Measurements from ENCODE around the gene PRDM16.
"Not testable (repeated sequence)": the region's sequence is repeated elsewhere in the genome, so short reads cannot be mapped to it uniquely, and the experiment has no call there.

PRDM16 gene

DNA sequence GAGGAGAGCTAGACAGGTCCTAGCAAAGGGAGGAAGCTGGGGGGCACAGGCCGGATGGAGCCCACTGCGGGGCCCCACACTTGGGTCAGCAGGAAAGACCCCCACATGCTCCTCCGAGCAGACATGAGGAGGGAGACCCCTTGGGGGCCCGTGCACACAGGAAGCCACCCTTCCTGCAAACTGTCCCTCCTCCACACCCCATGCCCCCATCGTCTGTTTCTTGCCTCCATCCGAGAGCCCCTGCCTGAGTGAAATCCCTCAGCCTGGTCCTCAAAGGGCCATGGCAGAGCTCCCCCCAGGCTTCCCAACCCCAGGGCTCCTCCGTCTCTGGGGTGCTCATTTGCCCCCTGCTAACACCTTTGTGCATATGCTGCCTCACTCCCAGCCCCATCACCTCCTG, 168.0 kb downstream of the PRDM16 start:
- DNase-seq, result no peak

GRCh38 chr1:3237570-3237969, 168.6 kb downstream of the PRDM16 start:
- DNase-seq, result no peak

DNA sequence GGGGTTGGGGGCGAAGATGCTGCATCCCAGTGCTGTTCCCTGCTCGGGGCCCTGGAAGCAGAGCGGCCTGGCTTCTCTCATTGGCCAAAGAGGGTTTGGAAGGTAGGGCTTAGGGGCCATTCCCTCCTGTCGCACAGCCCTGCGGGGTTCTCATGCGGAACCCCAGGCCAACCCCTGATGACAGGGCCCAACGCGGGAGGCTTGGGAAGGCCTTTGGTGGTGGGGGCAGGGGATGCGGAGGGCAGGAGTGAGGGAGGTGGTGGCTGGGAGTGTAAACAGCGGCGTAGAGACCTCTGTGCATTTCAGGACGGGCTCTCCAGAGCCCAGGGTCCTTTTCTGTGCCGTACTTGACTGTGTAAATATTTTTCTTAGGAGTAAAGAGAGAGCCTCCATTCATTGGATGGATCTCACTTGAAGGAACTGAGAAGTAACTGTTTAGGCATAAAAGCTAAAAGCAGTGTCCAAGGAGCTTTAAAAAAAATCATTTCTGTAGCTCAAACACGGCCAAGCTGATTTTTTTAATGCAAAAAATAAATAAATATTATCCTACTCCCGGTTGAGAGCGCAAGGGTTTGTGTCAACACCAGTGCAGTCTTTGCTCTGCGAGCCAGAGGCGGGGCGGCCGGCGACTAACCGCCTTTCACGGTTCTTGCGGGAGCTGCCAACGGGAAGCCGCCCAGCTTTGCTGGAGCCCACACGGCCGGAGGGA, 169.1 kb downstream of the PRDM16 start:
- no peak for DNase-seq

- no peak for DNase-seq
These were observed 169.8 kb downstream of the PRDM16 start for GRCh38 chr1:3238703-3239278.

DNA sequence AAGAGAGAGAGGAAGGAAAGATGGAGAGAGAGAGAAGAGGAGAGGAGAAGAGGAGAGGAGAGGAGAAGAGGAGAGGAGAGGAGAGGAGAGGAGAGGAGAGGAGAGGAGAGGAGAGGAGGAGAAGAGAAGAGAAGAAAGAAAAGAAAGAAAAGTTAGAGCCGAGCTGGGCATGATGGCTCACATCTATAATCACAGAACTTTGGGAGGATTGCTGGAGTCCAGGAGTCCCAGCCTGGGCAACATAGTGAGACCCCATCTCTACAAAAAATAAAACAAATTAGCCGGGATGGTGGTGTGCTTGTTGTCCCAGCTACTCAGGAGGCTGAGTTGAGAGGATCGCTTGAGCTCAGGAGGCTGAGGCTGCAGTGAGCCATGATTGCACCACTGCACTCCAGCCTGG, 171.0 kb downstream of the PRDM16 start:
- not testable (repeated sequence) for DNase-seq

DNA sequence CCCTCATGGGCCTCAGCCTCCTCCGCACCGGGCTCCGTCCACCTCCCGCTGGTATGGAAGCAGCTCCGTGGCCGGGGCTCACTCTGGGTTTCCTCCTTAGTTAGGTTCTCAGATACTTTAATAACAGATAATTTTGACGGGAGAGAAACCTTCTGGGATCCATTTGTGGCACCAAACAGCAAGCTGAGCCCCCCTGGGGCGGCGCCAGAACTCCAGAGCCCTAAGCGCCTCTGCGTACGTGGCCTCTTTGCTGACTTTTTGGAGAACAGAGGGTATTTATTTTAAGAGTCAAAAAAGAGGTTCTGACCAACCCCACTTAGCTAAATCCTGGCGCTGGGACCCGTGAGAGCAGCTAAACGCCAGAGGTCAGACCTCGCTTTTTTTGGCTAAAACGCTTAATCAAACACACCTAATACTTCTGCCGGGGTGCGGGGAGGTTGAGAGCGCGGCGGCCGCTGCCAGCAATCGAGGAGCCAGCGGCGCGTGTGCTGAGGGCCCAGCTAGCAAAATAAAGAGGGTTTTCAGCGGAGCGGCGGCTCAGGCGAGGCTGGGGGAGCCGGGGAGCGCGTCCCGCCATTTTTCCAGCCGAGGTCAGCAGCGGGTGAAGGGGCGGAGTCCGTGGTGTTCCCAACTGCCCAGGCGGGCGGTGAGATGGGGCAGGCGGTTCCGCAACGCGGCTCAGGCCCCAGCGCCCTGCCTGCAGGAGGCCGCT, 171.7 kb downstream of the PRDM16 start:
- DNase-seq, result no peak

GRCh38 chr1:3241236-3241550, 172.2 kb downstream of the PRDM16 start:
- no peak for DNase-seq

- DNase-seq, result no peak
These were observed 172.8 kb downstream of the PRDM16 start for GRCh38 chr1:3241673-3242407.

DNA sequence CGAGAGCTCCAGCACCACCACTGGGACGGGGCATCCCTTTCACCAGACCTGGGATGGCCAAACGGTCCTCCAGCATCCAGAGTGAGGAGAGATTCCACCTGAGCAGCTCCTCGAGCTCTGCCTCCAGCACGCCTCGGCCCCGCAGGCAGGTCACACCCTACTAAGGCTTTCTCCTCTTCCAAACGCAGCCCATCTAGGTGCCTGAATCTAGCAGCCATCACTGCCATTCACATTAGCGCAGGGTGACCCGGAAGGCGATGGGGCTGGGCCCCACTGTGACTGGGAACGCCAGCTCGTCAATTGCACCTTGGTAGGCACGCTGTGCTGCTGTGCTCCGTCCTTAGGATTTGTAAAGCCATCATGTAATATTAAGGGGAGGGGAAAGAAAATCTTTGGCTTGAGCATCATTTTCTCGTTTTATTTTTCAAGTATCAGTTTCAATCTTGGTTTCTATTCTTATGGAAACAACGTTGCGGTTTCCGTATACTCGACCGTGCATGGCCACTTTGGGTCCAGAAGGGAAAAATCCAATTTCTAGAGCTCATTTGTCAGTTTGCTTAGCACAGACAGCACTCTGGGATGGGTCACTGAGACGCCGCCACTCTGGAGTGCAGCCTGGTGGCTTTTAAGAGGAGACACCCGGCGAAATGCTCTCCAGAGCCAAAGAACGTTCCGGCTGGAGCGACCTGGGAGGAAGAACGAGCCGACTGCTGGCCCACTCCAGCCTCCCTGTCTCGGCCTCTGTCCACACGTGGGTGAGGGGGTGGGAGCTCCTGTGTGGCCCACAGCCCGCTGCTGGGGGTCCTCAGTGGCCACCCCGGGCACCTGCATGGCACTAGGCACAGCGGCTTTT, 173.6 kb downstream of the PRDM16 start:
- DNase-seq, result no peak

DNA sequence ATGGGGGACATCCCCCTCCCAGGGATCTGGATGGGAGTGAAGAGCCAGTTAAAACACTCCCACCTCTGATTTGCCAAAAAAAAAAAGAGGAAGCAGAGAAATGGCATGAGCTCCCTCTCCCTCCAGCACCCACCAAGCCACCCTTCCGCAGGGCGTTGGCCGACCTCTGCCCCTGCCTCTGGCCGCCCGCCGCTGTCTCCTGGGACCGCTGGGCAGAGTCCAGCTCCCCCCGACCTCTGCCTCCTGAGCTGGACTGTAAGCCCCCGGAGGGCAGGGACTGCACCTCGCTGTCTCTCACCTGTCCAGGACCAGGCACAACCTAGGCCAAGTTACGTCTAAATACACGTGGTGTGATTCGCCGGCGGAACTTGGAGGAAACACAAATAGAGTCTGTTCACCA, 174.3 kb downstream of the PRDM16 start:
- DNase-seq, result no peak

DNA sequence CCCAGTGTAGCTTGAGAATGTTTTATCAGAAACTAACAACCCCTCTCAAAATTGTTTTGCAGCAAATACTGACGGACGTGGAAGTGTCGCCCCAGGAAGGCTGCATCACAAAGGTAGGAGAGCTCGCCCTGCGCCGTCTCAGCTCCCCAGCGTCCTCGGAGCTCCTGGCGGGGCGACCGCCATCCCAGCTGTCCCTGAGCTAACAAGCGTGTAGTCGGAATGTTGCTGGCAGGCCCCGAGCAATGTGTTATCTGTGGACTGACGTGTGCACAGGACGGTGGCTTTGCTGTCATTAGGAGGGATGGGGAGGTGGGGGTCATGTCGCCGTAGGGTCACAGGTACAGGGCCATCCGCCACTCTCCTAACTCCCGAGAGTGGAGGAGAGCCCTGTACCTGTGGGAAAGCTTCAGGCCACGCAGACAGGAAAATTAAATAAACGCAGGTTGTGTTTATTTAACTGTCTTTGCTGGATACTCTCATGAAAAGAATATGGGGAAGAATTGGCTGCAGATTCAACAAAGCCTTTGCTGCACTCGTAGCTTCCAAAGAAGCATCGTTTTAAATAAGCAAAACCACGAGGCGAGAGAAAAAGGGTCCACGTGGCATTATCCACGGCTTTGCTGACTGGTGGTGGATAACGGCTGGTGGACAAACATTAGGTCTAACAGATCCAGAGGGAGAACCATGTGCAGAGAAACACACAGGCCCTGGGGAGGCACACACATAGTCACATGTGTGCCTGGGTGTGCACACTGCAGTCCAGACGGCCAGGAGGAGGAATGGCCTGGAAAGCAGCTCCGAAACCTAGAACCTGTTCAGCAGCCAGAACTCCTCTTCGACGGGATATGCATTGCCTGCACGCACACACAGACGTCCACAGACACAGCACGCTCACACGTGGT, 175.3 kb downstream of the PRDM16 start:
- no peak for DNase-seq

- no peak for DNase-seq
These were observed 175.9 kb downstream of the PRDM16 start for GRCh38 chr1:3244927-3245315.

GRCh38 chr1:3245344-3245743, 176.3 kb downstream of the PRDM16 start:
- DNase-seq, result no peak

GRCh38 chr1:3245768-3246167, 176.8 kb downstream of the PRDM16 start:
- DNase-seq, result no peak

- no peak for DNase-seq
These were observed 177.2 kb downstream of the PRDM16 start for GRCh38 chr1:3246251-3246650.

- DNase-seq, result no peak
These were observed 178.6 kb downstream of the PRDM16 start for GRCh38 chr1:3247521-3248121.

- no peak for DNase-seq
These were observed 179.4 kb downstream of the PRDM16 start for GRCh38 chr1:3248155-3249141.

DNA sequence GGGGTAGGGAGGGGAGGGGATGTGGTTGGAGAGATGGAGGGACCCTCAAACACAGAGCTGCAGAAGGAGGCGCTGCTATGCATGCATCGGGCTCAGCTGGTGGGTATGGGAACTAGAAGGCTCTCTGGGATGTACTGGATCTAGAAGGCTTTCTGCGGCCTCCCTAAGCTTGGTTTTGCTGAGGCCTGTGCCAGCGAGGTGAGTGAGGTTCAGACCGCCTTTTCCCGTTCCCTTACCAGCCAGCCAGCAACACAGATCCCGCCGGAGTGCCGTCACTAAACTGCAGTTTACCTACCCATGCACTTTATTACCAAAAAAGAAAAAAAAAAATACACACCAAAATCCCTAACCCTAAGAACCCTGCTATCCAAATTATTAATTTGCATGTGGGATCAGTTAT, 180.2 kb downstream of the PRDM16 start:
- DNase-seq, result no peak

GRCh38 chr1:3249631-3250501, 180.9 kb downstream of the PRDM16 start:
- DNase-seq, result no peak
